HL-60 (cell line): ENCODE results near the gene NRXN2.

Experiments used
- CTCF ChIP-seq: IDR thresholded peaks from one replicate; pipeline ENCODE4 v1.5.1; 2011; ENCODE audit warnings: low read length, control low read depth, inconsistent platforms; ENCODE audit not compliant: insufficient read depth
- GABPA ChIP-seq: IDR thresholded peaks from 2 replicates; pipeline ENCODE4 v1.6.1; 2012; ENCODE audit warnings: low read depth
- POLR2AphosphoS5 ChIP-seq: IDR thresholded peaks from 2 replicates; pipeline ENCODE4 v1.6.1; 2012; ENCODE audit warnings: low read depth
- SPI1 ChIP-seq: IDR thresholded peaks from 2 replicates; pipeline ENCODE4 v1.6.1; 2012; ENCODE audit warnings: low read depth, mild to moderate bottlenecking, borderline replicate concordance
- TF ChIP-seq, protein P1 (sequence below): IDR thresholded peaks from 2 replicates; pipeline ENCODE4 v1.6.1; 2012; ENCODE audit warnings: low read depth; ENCODE audit not compliant: insufficient replicate concordance

DNA sequence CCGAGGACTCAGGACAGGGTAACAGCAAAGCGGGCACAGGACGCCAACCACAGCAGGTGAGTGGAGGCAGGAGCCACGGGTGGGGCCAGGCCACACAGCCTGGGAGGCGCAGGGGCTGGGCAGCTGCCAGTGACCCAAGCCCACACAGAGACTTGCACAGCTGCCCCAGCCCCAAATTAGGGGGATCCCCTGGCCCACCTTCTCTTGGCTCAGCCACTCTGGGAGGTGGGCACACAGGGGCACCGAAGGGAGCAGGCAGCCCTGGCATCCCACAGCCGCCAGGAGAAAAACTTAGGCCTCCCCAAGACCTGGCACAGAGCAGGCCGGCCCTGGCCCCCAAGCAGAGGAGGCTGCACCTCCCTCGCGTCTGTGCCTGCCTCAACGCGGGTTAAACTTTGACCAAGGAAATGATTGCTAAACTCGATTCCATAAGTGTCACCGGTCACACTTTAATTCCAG lies 132.2 kb downstream of the NRXN2 start, which contains the start of gene SLC22A12:
- TF ChIP-seq CTCF (no peak), POLR2AphosphoS5 (no peak), GABPA (no peak), SPI1 (no peak)
- TF ChIP-seq, protein P1, sequence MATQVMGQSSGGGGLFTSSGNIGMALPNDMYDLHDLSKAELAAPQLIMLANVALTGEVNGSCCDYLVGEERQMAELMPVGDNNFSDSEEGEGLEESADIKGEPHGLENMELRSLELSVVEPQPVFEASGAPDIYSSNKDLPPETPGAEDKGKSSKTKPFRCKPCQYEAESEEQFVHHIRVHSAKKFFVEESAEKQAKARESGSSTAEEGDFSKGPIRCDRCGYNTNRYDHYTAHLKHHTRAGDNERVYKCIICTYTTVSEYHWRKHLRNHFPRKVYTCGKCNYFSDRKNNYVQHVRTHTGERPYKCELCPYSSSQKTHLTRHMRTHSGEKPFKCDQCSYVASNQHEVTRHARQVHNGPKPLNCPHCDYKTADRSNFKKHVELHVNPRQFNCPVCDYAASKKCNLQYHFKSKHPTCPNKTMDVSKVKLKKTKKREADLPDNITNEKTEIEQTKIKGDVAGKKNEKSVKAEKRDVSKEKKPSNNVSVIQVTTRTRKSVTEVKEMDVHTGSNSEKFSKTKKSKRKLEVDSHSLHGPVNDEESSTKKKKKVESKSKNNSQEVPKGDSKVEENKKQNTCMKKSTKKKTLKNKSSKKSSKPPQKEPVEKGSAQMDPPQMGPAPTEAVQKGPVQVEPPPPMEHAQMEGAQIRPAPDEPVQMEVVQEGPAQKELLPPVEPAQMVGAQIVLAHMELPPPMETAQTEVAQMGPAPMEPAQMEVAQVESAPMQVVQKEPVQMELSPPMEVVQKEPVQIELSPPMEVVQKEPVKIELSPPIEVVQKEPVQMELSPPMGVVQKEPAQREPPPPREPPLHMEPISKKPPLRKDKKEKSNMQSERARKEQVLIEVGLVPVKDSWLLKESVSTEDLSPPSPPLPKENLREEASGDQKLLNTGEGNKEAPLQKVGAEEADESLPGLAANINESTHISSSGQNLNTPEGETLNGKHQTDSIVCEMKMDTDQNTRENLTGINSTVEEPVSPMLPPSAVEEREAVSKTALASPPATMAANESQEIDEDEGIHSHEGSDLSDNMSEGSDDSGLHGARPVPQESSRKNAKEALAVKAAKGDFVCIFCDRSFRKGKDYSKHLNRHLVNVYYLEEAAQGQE, result no peak
